Measurements from ENCODE around the gene RASGRF2.

The RASGRF2 gene

DNA sequence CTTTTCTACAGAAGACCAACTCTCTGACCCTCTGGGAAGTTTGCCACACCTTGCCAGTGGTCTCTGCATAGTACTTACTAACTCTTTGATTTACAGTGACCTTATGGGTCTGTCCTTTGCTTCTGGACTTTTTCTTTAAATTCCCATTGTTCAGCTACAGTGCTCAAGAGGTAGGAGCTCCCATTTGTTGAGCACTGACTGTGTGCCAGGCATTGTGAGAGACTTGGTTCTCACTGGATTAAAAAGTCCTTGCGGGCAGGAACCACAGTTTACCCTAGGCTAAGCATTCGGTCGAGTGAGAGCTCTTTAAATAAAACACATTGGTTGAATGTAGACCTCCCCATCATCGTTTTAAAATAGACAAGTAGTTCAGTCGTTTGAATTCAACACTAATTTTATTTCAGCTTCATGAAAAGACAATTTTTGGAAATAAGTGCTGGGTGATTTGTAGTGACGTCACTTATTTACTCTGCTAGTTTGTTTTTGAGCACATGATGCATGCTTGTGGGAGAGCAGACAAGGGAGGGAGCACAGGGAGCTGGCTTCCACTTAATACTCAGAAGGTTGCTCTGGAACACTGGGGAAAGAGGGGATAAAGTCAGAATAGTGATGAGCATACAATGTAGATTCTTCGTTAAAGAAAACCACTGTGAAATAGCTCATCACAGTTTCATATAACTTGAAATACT, 27.1 kb downstream of the RASGRF2 start:
- H3K36me3 ChIP-seq (ENCODE audit: control insufficient read depth in 1 of 2, insufficient read depth in 2 of 2, low read length in 2 of 2) = no peaks in the 10 kb centered on the region
- no peaks in the 10 kb centered on the region for H3K27me3 ChIP-seq (ENCODE audit: low read depth, low read length)
- H3K27ac ChIP-seq (ENCODE audit: low read length) = no peak overlapping the region
- H3K4me1 ChIP-seq (ENCODE audit: control insufficient read depth in 1 of 2, insufficient read depth in 2 of 2, low read length in 2 of 2) = no peaks in the 10 kb centered on the region
- no peak overlapping the region for H3K4me3 ChIP-seq (ENCODE audit: low read depth in 1 of 2, low read length in 2 of 2)
- no peaks in the 10 kb centered on the region for H3K9me3 ChIP-seq (ENCODE audit: control insufficient read depth in 1 of 2, low read length in 2 of 2)

DNA sequence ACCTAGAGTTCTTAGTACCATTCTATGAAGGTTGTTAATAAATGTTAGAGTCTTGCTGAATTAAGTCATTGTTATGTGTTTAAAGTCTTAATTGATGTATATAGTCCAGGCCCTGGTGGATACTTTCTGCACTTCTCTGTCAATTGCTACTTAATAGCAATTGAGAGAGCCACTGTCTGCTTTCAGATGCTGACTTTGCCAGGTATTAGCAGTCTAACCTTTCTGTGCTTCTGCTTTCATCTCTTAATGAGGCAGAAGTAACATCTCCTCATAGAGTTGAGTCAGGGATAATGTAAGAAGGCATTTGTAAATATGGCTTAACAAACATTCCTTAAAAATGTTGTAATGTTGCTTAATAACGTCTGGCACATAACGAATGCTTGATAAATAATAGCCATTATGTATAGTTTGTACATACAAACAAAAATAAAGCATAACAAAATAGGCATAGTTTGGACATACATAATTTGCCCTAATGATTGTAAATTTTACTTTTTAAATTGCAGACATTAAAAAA, 28.3 kb downstream of the RASGRF2 start:
- H3K36me3 ChIP-seq (ENCODE audit: control insufficient read depth in 1 of 2, insufficient read depth in 2 of 2, low read length in 2 of 2) = no peaks in the 10 kb centered on the region
- no peak overlapping the region for H3K27ac ChIP-seq (ENCODE audit: low read length)
- H3K4me3 ChIP-seq (ENCODE audit: low read depth in 1 of 2, low read length in 2 of 2) = no peak overlapping the region
- no peaks in the 10 kb centered on the region for H3K27me3 ChIP-seq (ENCODE audit: low read depth, low read length)
- no peaks in the 10 kb centered on the region for H3K4me1 ChIP-seq (ENCODE audit: control insufficient read depth in 1 of 2, insufficient read depth in 2 of 2, low read length in 2 of 2)
- no peaks in the 10 kb centered on the region for H3K9me3 ChIP-seq (ENCODE audit: control insufficient read depth in 1 of 2, low read length in 2 of 2)

DNA sequence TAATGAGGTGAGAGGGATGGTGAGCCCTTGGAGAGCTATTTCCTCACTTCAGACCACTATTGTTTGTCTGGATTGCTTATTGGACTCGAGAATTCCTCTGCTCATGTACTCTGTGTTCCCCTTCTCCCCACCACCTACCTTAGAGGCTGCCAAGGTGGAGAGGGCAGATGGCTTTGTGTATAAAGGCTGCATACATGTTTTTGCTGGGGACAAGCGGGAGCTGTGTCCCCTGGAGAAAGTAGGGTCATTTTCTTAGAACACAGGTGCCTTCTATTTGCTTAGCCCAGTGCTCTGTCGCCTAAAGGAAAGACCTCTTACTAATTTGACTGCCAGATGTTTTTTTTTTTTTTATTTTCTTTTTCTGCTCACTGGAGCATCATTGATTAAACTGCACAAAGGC, 29.7 kb downstream of the RASGRF2 start:
- Histone ChIP-seq H3K4me1 (ENCODE audit: control insufficient read depth in 1 of 2, insufficient read depth in 2 of 2, low read length in 2 of 2) (no peaks in the 10 kb centered on the region), H3K9me3 (ENCODE audit: control insufficient read depth in 1 of 2, low read length in 2 of 2) (no peaks in the 10 kb centered on the region), H3K36me3 (ENCODE audit: control insufficient read depth in 1 of 2, insufficient read depth in 2 of 2, low read length in 2 of 2) (no peaks in the 10 kb centered on the region), H3K27me3 (ENCODE audit: low read depth, low read length) (no peaks in the 10 kb centered on the region), H3K27ac (ENCODE audit: low read length) (no peak overlapping the region), H3K4me3 (ENCODE audit: low read depth in 1 of 2, low read length in 2 of 2) (no peak overlapping the region)

DNA sequence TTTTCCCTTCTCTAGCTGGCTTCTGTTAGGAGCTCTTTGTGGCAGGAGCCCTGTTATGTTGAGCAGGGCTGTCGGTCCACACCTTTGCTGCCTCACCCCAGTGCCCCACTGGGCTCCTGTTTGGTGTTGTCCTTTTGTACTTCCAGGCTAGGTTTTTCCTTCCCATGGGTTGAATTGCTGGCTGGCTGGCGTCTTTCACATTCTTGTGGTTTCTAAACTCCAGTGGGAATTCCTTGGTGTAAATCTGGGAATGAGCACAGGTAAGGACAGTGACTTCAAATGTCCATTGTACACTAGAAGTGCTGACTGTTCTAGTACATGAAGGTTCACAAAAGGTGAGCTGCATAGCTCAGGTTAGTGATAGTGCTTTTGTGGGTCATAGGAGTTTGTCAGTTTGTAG, 30.4 kb downstream of the RASGRF2 start:
- Histone ChIP-seq H3K4me1 (ENCODE audit: control insufficient read depth in 1 of 2, insufficient read depth in 2 of 2, low read length in 2 of 2) (no peaks in the 10 kb centered on the region), H3K4me3 (ENCODE audit: low read depth in 1 of 2, low read length in 2 of 2) (no peak overlapping the region), H3K27ac (ENCODE audit: low read length) (no peak overlapping the region), H3K9me3 (ENCODE audit: control insufficient read depth in 1 of 2, low read length in 2 of 2) (no peaks in the 10 kb centered on the region), H3K27me3 (ENCODE audit: low read depth, low read length) (no peaks in the 10 kb centered on the region), H3K36me3 (ENCODE audit: control insufficient read depth in 1 of 2, insufficient read depth in 2 of 2, low read length in 2 of 2) (no peaks in the 10 kb centered on the region)

DNA sequence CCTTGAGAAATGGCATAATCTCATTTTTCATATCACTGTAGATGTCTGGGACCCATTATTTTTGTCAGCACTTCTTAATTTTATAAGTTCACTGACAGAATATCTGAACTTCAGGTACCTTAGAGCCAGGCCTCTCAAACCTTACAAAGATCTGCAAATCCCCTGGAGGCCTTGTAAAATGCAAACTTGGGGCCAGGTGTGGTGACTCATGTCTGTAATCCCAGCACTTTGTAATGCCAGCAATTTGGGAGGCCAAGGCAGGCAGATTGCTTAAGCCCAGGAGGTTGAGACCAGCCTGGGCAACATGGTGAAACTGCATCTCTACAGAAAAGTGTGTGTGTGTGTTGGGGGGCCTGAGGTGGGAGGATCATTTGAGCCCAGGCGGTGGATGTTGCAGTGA, 30.8 kb downstream of the RASGRF2 start:
- H3K9me3 ChIP-seq (ENCODE audit: control insufficient read depth in 1 of 2, low read length in 2 of 2) = no peaks in the 10 kb centered on the region
- no peaks in the 10 kb centered on the region for H3K36me3 ChIP-seq (ENCODE audit: control insufficient read depth in 1 of 2, insufficient read depth in 2 of 2, low read length in 2 of 2)
- H3K27me3 ChIP-seq (ENCODE audit: low read depth, low read length) = no peaks in the 10 kb centered on the region
- no peaks in the 10 kb centered on the region for H3K4me1 ChIP-seq (ENCODE audit: control insufficient read depth in 1 of 2, insufficient read depth in 2 of 2, low read length in 2 of 2)
- H3K27ac ChIP-seq (ENCODE audit: low read length) = no peak overlapping the region
- H3K4me3 ChIP-seq (ENCODE audit: low read depth in 1 of 2, low read length in 2 of 2) = no peak overlapping the region

DNA sequence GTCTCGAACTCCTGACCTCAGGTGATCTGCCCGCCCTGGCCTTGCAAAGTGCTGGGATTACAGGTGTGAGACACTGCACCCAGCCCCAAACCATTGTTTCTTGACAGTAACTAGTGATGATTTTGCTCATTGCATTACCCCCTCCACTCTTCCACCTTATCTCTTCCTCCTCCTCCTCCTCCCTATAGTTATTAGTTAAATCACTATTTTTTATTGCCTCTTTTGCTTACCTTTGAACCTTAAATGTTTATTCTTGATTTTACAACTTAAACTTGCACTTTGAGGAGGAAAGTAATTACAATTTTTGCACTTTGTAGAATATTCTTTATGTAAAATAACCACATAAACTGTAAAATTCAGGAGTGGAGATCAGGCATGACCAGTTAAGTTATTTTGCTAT, 35.7 kb downstream of the RASGRF2 start:
- Histone ChIP-seq H3K27me3 (ENCODE audit: low read depth, low read length) (no peaks in the 10 kb centered on the region), H3K36me3 (ENCODE audit: control insufficient read depth in 1 of 2, insufficient read depth in 2 of 2, low read length in 2 of 2) (no peaks in the 10 kb centered on the region), H3K4me1 (ENCODE audit: control insufficient read depth in 1 of 2, insufficient read depth in 2 of 2, low read length in 2 of 2) (no peaks in the 10 kb centered on the region), H3K9me3 (ENCODE audit: control insufficient read depth in 1 of 2, low read length in 2 of 2) (no peaks in the 10 kb centered on the region), H3K27ac (ENCODE audit: low read length) (no peak overlapping the region), H3K4me3 (ENCODE audit: low read depth in 1 of 2, low read length in 2 of 2) (no peak overlapping the region)

DNA sequence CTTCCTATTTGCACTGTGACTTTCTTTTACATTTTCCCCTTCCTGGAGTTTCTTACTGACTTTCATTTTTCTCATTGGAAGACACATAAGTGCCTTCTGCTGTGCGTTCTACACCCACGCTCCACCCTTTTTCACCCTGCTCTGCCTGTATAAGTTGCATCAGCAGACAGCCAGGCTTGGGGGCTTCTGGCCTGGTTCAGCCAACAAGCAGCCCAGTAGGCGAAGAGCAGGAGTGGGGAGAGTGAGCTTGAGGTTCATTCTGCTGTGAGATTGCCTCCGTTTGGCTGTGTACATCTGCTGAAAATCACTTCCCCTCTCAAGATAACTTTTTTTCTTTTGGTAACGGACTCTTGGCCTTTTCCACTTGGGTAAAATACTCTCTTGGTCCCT, 38.4 kb downstream of the RASGRF2 start:
- Histone ChIP-seq H3K36me3 (ENCODE audit: control insufficient read depth in 1 of 2, insufficient read depth in 2 of 2, low read length in 2 of 2) (no peaks in the 10 kb centered on the region), H3K4me3 (ENCODE audit: low read depth in 1 of 2, low read length in 2 of 2) (no peak overlapping the region), H3K4me1 (ENCODE audit: control insufficient read depth in 1 of 2, insufficient read depth in 2 of 2, low read length in 2 of 2) (no peaks in the 10 kb centered on the region), H3K27me3 (ENCODE audit: low read depth, low read length) (no peaks in the 10 kb centered on the region), H3K27ac (ENCODE audit: low read length) (no peak overlapping the region), H3K9me3 (ENCODE audit: control insufficient read depth in 1 of 2, low read length in 2 of 2) (no peaks in the 10 kb centered on the region)

DNA sequence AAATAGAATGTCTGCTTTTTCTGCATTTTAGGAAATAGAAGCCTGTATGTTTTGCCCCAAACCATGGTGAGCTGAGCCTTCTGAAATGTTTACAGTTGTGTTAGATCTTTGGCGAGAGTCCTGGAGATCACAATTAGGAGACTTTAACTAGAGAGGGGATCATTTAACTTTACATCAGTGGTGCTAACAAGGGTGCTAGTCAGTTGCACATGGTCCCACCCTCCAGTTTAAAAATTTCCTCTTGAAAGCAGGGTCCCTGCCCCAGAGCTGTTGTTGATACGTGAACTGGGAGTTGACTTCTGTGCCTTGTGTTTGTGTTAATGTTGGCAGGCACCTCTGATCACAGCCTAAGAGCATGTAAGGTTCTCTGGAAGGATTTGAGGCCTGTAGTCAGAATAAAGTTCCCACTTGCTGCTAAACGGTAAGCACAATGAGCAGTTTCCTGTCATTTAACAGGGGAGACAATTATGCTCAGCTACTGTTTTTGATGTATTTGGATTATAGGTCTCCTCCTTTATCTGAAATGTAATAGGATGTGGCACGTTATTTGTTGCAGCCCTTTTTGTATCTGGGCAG, 43.7 kb downstream of the RASGRF2 start:
- no peaks in the 10 kb centered on the region for H3K4me1 ChIP-seq (ENCODE audit: control insufficient read depth in 1 of 2, insufficient read depth in 2 of 2, low read length in 2 of 2)
- H3K9me3 ChIP-seq (ENCODE audit: control insufficient read depth in 1 of 2, low read length in 2 of 2) = no peaks in the 10 kb centered on the region
- no peaks in the 10 kb centered on the region for H3K36me3 ChIP-seq (ENCODE audit: control insufficient read depth in 1 of 2, insufficient read depth in 2 of 2, low read length in 2 of 2)
- no peaks in the 10 kb centered on the region for H3K27me3 ChIP-seq (ENCODE audit: low read depth, low read length)
- no peak overlapping the region for H3K4me3 ChIP-seq (ENCODE audit: low read depth in 1 of 2, low read length in 2 of 2)
- no peak overlapping the region for H3K27ac ChIP-seq (ENCODE audit: low read length)

DNA sequence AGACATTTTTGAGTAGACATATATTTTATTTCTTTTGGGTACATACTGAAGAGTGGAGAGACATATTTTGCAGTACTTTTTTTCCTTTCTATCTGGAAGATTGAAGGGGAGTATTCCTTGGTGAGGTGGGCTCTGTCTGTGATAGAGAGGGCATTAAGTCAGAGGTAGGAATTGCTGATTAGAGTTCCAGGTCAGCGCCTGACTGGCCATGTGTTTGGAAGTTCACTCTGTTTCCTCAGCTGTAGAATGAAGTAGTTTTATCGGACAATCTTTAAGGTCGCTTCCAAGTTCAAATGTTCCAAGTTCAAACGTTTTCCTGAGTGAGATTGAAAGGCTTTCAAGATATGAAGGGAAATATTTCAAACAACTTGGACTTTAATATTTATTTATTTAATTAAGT, 45.5 kb downstream of the RASGRF2 start:
- H3K36me3 ChIP-seq (ENCODE audit: control insufficient read depth in 1 of 2, insufficient read depth in 2 of 2, low read length in 2 of 2) = no peaks in the 10 kb centered on the region
- H3K4me1 ChIP-seq (ENCODE audit: control insufficient read depth in 1 of 2, insufficient read depth in 2 of 2, low read length in 2 of 2) = no peaks in the 10 kb centered on the region
- H3K27me3 ChIP-seq (ENCODE audit: low read depth, low read length) = no peaks in the 10 kb centered on the region
- no peak overlapping the region for H3K4me3 ChIP-seq (ENCODE audit: low read depth in 1 of 2, low read length in 2 of 2)
- no peaks in the 10 kb centered on the region for H3K9me3 ChIP-seq (ENCODE audit: control insufficient read depth in 1 of 2, low read length in 2 of 2)
- H3K27ac ChIP-seq (ENCODE audit: low read length) = no peak overlapping the region

DNA sequence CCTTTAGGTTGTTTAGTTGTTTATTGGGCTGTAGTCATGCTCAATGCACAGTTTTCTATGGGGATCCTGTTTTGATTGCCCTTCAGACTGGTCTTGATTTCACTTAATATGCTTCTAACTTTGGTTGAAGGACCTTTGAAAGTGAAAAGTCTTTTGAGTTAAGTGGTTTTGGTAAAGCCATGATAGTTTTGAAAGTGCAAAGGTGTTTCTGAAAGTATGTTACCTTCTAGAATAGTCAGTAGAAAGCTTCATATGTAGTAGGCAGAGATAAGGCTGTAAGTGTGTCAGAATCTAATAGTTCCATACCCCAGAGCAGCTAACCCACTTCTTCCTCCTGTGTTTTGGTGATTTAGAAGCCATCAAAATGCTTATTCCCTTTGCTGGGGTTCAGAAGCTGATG, 46.1 kb downstream of the RASGRF2 start:
- no peaks in the 10 kb centered on the region for H3K9me3 ChIP-seq (ENCODE audit: control insufficient read depth in 1 of 2, low read length in 2 of 2)
- no peaks in the 10 kb centered on the region for H3K36me3 ChIP-seq (ENCODE audit: control insufficient read depth in 1 of 2, insufficient read depth in 2 of 2, low read length in 2 of 2)
- no peaks in the 10 kb centered on the region for H3K4me1 ChIP-seq (ENCODE audit: control insufficient read depth in 1 of 2, insufficient read depth in 2 of 2, low read length in 2 of 2)
- no peaks in the 10 kb centered on the region for H3K27me3 ChIP-seq (ENCODE audit: low read depth, low read length)
- no peak overlapping the region for H3K27ac ChIP-seq (ENCODE audit: low read length)
- no peak overlapping the region for H3K4me3 ChIP-seq (ENCODE audit: low read depth in 1 of 2, low read length in 2 of 2)

DNA sequence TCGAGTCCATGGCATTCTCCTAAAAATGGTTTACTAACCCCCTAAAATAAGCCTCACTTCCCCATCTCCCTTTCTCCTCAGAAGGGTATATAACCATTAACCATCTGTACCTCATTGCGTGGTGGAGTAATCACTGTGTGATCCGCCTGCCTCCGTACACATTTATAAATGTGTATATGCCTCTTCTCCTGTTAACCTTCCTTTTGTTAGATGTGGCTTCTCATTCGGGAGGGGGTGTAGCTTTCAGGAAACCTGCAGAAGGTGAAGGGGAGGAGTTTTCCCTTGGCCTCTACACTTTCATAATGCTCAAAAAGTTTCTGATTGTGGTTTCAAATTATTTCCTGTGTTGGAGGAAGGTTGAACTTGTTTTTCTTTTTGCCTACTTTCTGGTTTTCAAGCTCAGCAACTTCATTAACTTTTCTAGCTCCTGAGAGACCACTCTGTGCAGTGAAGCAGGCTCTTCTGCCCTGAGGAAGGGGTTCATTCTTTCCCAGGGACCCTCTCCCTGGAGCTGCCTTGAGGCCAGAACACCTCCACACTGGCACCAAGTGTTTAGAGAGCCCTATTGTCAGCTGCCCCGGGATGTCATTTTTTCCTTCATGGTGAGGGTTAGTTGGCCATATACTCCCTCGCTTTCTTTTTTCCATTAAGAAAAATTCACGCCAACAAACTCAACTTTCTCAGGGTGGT, 46.9 kb downstream of the RASGRF2 start:
- Histone ChIP-seq H3K27ac (ENCODE audit: low read length) (no peak overlapping the region), H3K9me3 (ENCODE audit: control insufficient read depth in 1 of 2, low read length in 2 of 2) (no peaks in the 10 kb centered on the region), H3K4me1 (ENCODE audit: control insufficient read depth in 1 of 2, insufficient read depth in 2 of 2, low read length in 2 of 2) (no peaks in the 10 kb centered on the region), H3K36me3 (ENCODE audit: control insufficient read depth in 1 of 2, insufficient read depth in 2 of 2, low read length in 2 of 2) (no peaks in the 10 kb centered on the region), H3K27me3 (ENCODE audit: low read depth, low read length) (no peaks in the 10 kb centered on the region), H3K4me3 (ENCODE audit: low read depth in 1 of 2, low read length in 2 of 2) (no peak overlapping the region)

Measured in muscle layer of duodenum (tissue), 2 donors.